GM21723 (cell line): ENCODE results near the gene KCND3.

ENCODE experiments used
- ATAC-seq: cut with Tn5 transposase; IDR thresholded peaks from one replicate; pipeline ENCODE4 v1.9.1; 2021; ENCODE audit warnings: mild to moderate bottlenecking, moderate library complexity; ENCODE audit not compliant: unreplicated experiment

The KCND3 gene

DNA sequence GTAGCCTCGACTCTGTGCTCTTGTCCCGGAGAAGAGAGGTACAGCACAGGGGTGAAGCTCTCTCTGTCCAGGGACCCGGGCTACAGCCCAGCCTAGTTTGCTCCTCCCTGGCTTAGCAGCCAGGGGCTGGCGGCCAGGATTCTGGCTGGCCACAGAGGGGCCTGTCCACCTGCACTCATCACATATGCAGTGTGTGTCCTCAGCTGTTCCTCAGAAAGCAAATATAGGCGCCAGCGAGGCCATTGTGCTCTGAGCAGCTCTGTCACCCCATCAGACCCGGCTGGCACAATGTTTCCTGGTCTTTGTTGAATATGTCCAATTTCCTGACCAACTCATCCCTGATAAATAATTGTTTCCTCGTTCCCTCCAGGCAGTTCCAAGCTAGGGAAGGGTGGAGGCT, 28.5 kb downstream of the KCND3 start:
- ATAC-seq, result no peak

DNA sequence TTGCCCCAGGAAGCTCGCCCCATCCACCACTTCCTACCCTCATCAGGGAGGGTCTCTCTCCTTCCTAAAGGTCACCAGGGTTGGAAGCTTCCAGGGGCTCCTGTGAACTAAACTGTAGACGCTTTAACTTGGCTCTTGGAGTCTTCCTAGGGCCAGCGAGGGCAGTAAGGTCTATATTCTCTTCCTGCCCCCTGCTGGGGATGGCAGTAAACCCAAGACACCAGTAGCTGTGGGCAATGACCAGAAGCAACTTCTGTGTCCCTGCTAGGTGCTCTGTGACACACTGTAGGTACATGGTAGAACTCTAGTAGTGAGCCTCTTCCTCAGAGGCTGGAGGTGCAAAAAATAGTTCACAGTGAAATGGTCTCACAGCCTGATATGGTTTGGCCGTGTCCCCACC, 30.0 kb downstream of the KCND3 start:
- no peak for ATAC-seq

DNA sequence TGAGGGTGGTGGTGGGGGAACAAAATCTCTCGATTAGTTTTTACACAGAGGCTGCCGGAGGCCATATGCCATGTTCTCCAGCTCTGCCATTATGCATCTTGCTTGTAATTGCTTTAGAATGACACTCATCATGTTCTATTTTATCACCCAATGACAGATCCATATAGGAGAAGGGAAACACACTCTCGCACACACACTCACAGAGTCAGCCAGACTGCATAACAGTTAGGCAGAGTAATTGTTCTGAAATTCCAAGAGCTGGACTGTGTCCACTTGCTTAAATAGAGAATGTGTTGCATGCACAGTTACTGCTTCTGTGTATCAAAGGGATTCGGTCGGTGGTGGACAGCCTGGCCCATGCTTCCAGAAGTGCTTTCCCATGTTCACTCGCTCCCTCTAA, 30.6 kb downstream of the KCND3 start:
- no peak for ATAC-seq

DNA sequence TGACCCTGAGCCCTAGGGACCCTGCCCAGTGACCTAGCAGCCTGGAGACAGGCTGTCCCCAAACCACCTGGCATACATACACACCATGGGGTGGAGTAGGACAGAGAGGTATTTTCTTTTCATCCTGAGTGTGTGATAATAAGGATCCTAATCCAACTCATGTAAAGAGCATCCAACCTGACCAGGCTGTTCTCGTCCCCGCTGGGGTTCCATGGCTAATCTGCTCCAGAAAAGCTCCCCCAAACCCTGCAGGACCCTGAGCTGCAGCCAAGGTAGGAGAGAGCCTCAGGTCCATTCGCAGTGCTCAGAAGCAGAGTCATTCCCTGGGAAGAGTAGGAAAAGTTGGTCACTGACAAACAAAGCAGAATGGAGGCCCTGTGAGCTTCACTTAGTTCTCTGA, 31.4 kb downstream of the KCND3 start:
- no peak for ATAC-seq

DNA sequence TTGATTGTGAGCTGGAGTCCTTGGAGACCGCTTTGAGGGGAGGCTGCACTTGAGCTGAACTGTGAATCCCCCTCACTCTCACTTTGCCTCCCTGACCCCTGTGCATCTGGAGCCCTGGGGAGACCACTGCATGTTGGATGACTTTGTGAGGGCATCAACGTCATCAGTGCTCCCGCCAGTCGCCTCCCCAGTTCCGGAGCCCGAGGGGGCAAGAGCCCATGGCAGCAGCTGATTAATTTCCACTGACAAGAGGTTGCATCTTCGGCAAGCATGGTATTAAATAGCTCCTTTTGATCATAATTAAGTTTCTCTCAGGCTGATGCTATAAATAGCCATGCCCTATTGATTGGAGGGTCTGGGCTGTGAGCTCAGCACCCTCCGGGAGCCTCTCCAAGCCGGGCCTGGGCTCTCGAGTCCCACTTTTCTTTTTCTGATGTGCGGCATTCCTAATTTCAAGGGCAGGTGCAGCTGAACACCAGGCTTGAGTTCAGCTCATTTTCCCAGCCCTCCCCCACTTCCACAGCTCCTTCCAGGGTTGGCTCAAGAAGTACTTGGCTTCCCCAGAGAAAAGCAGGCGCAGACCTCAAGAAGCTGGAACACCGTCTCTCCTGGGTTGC, 33.2 kb downstream of the KCND3 start:
- no peak for ATAC-seq

DNA sequence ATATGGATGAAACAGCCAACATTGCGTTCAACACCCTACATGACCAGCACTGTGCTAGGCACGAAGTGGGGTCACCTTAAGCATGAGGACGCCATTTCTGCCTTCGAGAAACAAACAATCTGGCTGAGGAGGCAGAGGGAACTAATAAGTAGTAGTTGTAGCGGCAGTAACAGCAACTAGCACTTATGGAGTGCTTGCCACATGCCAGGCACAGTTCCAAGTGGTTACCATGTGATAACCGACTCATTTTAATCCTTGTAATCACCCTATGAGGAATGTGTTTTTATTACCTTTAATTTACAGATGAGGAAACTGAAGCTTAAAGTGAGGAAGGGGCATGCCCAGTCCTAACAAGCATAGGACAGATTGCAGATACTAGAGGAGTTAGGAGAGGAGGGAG, 33.7 kb downstream of the KCND3 start:
- ATAC-seq, result no peak

DNA sequence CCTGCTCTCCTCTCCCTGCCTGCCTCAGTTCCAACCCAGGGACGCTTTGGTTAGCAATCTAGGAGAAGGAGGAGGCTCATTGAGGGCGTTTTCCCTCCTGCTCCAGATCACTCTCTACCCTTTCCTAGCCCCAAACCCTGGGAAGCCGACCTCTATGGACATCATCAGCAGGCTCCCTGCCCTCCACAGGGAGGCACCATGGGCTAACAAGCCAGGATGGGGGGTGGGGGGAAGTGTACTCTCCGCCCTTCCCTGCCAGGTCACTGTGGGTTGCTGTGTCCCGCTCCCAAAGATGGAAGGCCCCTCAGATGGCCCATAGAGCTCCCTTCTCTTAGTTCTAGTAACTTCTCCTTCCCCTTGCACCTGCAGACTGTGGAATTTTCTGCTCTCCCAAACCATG, 35.7 kb downstream of the KCND3 start:
- no peak for ATAC-seq

DNA sequence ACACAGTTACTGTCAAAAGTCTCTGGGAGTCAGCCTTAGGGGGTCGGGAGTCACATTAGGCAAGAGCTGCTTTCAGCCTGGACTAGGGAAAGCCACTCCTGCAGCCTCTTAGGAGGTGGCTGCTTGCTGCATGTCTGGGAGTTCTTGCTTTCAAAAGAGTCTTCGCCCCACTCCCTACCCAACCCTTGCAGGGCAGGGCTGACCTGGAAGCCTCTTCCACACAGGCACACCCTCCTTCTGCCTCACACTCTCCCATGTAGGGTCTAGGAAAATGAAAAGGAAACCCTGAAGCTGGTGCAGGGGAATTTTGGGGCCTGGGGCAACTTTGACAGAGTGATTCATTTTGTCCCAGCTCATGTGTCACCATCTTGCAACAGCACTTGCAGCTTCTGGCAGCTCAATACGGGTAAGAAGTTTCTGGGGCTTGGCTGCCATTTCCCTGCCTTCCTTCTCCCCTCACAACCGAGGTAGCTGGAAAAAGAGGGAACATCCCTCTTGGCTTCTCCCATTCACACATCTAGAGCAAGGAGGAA, 37.3 kb downstream of the KCND3 start:
- no peak for ATAC-seq

DNA sequence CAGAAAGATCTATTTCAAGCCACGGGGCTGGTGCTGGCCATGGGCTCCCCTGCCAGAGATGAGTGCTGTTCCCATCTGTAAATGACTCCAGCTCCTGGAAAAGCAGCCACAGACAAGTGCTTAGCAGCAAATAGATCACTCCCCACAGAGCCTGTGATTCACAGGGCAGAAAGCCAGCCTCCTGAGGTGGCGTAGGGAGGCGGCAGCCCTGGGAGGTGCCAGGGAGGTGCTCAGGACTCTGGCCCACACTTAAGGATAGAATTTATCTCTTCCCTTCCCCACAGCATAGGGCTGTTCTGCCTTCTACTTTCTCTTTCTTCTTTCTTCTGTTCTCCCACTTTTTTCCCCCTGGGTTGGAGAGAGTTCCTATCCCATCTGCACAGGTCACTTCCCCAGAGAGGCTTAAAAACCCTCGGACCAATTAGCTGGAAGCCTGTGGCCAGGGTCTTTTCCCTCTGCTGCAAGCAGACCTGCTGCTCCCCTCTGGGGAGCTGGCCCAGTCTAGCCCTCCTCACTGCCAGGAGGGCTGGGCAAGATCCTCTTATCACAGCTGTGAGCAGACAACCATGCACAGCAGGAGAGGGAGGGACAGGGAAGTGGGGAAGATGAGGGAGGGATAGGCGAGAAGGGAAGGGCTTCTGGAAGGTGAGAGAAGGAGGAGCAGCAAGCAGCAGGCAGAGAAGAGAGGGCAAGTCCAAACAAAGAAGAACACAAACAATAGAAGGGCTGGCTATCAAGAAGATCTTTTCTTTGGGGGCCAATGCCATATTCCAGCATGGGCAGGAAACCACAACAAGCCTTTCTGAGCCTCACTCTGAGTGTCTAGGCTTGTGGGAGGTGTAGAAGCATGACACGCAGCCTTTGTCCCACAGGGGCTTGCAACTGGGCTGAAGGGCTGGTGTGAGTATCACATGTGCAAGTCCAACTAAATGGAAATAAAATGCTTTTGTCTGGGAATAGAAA, 41.0 kb downstream of the KCND3 start:
- ATAC-seq, result no peak

DNA sequence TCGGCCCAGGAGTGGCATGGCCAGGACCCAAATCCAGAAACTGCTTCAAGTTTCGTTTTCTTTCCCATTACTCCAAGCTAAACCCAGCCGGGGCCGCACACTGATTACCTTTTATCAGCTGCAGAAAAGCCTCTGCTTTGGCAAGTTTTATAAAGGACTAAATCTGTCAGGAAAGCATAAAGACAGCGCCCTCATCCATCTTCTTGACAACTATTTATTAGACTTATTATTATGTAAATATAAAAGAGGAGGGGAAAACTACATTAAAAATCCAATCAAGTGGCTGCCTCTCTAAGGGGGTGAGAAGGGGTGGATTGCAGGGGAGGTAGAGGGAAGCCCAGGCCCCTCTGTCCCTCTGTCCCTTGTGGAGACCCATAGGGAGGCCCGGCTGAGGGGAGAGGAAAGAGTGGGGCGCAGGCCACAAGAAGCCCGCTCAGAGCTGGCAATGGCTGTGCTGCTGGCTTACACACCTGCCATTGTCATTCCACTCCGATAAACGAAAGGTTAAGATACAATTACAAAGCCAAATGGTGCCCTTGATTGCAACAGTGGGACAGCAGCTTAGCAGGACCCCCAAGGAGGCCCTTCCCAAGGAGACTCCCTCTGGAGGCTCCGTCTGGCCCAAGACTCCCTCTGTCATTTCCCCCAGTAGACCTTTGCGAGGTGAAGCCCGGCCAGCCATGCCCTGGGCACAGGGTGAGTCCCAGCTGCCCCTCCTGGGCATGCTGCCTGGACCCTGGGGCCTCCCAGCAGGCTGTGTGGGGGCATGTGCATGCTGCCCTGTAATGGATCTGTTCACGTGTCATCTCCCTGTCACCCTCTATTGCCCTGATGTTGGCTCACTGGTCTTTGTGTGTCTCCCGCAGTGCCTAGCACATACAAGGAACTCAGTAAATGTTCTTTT, 45.4 kb downstream of the KCND3 start:
- no peak for ATAC-seq

DNA sequence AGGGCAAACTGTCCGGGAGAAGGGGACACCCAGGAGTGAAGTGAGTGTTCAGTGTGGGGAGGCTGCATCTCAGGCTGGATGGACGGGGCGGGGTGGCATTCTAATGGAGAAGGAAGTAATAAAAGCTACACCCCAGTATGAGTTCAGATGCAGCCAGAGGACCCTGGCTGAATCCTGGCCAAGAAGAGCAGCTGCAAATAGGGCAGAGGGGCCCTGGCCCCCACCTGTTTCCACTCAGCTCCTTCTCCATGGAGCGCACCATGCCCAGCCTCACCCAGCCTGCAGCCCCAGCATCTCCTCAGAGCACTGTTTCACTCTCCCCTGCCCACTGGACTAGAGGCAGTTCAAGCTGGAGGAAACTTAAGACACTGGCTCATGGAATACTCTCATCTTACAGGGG, 46.4 kb downstream of the KCND3 start:
- no peak for ATAC-seq

DNA sequence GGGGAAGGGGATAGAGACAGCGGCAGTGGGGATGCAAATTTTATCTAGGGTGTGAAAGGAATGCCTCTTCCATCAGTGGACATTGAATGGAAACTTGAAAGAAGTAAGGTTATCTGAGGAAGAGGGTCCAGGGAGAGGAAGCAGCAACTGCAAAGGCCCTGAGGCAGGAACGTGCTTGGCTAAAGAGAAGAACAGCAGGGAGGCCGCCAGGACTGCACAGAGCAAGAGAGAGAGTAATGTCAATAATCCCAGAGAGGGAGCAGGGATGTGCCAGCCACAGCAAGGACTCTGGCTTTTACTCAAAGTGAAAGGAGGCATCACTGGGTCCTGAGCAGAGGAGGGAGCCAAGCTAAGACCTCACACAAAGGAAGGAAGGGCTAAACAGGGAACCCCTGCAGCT, 50.9 kb downstream of the KCND3 start:
- ATAC-seq, result no peak

DNA sequence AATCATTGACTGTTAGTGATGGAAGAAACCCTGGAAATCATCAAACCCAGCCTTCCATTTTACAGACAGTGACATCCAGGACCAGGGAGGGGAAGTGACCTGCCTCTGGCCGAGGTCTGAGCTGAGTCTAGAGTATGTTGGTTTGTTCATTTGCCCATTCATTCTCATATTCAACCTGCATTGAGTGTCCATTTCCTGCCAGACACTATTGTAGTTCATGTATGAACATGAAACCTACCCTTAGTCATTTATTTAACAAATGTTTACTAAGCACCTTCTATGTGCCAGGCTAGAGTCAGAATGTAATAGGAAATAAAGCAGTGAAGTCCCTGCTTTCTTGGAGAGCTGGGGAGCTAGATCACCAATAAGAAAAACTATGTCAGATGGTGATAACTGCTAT, 51.3 kb downstream of the KCND3 start:
- ATAC-seq, result no peak

DNA sequence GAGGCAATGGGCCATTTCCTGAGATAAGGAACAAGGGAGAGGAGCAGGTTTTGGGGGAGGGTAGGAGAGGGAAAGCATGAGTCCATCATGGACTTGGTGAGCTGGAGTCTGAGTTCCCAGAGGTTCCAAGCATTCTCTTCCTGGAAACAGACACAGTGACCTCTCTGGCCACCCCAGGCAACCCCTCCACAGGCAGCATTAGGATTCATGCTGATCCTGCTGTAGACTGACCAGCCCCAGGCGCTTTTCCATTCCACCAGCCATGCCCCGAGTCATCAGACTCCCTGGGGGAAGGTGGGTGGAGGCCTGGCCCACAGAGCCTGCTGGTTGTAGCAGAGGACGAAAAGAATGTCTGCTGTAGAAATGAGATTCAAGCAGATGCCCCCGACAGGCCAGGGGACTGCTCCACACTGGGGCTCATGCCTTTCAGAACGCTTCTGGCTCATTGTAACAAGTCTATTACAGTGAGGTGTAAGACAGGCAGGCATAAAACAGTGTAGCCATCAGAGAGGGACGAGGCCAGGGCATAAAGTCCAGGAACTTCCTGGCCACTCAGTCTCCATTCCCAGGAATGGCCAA, 52.2 kb downstream of the KCND3 start:
- ATAC-seq, result no peak

DNA sequence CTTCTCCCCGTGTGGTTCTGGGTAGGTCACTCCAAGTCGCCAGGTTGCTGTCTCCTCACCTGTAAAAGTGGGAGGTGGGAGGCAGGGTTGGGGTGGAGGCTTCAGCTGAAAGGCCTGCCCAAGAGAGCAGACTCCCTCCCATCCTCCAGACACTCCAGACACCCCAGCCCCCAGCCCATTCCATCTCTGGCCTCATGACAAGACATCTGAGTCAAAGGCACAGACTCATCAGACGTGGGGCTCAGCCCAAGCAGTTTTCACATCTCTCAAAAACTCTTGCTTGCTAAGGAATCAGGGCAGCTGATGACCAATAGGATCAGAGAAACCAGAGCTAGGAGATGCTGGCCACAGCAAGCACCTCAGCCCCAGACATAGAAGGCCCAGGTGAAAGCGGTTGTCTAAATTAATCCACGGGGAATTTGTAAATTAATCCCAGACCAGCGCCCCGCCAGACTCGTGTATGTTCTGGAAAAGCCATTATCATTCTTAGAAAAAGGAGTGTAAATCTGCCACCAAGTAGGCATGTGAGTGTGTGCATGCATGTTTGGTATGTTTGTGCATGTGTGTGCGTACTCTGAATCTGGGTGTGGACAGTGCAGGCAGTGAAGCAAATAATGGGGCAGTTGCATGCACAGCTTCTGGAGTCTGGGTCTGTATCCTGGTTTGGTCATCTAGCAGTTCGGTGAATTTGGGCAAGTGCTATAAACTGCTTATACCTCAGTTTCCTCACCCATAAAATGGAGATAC, 55.2 kb downstream of the KCND3 start:
- ATAC-seq, result no peak

DNA sequence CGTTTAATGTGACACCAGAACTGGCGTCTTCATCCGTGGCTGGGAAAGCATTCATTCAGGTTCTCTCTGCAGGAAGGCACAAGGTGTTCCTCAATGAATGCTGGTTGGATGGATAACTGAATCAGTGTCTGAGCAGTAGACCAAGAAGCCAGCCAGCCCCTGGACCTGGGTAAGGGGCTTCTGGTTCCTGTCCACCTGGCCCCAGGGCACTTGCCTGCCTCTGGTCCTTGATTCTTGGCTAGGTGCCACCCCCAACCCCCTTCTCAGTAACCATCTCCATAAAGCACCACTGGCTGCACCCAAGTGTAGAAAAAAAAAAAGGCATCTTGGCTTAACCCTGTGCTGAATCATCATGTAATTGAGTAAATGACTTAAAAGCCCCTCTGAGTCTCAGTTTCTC, 59.1 kb downstream of the KCND3 start:
- ATAC-seq, result no peak

DNA sequence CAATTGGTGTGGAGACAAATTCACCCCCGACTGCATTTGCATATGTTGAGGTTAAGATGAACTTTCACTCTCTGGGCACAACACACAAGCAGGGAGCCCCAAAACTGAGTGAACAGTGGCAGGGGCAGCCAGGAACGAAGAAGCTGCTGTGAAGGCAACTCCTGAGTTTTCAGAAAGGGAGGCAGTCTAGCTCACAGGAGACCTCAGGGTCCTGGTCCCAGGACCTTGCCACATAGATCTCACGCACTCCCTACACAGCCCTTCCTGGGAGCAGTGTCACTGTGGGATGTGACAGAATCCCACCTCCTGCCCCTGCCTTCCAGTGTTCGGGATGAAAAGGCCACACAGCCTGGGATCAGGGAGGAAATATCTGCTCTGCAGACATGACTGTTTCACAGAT, 60.9 kb downstream of the KCND3 start:
- no peak for ATAC-seq

DNA sequence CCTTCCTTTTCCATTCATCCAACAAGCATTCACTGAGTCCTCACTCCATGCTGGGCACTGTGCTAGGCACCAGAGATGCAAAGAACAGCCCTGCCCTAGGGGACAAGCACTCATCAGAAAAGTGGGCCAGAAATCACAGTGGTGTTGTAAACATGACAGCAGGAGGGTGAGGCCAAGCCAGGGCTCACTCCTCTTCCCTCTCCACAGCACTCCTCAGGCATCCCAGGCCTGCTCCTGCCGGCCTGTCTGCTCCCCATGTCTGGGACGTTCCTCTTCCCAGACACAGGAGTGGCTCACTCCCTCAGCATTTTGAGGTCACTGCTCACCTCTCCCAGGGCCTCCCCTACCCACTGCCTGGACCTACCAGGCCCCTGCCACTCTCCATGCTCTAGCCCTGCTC, 61.8 kb downstream of the KCND3 start:
- no peak for ATAC-seq

DNA sequence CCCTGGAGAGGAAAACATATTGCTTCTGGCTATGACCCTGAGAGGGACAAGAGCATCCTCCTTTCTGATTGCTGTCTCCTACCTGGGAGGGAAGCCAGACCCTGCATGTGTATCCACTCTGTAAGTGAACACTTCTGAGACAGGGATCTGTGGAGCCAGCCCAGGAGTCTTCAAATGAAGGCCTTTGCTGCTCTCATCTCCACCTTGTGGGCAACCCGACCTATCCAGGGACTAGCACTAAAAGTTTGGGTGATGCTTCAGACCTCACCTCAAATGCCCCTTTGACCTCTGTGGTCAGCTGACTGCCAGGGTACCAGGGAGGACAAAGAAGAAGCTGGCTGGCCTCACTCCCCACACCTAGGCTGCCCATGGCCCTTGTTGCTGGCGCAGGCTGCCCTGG, 64.7 kb downstream of the KCND3 start:
- no peak for ATAC-seq

DNA sequence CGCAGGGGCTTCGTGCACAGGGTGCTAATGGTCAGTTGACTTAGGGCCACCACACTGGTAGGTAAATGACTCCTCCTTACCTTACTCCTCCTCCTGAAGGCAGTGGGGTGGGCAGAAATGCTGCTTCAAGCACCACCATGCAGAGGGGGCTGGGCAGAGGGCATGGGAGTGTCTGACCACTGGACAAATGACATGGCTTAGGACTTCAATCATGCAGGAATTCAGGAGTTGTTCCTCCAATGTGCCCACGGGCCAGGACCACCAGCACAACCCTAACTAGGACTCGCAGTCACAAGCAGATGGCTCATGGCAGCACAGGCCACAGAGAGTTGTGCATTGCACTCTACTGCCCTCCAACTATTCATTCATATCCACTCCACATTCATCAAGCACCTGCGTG, 65.7 kb downstream of the KCND3 start:
- no peak for ATAC-seq
